IMR-90 (cell line): Measurements from ENCODE around the gene RAD51B. TPM values are rescaled to one million over a fixed set of nuclear protein-coding genes. Genes with fewer than 3 reads are reported as not detected.

Experiments used
- ATAC-seq: fragments of 200-7000 bp; cut with Tn5 transposase; 2 replicates; pipeline ENCODE4 v1.9.1; 2020; ENCODE audit warnings: low read depth, mild to moderate bottlenecking, moderate library complexity
- BruUV-seq: library from RNA; stranded (reverse); fragments of 400-500 nt; replicated peaks from 2 replicates; lab custom pipeline; 2021; lab: Mats Ljungman, UMichigan
- CTCF ChIA-PET: fragments of 300-600 bp; formaldehyde crosslinking; extraction: SDS; loops from one replicate; lab custom pipeline; 2021; ENCODE audit warnings: antibody characterized with exemption; lab: Yijun Ruan, JAX
- POLR2A ChIA-PET: fragments of 300-600 bp; sonication (Branson Sonifier 250); formaldehyde crosslinking; loops from one replicate; lab custom pipeline; 2022; ENCODE audit warnings: antibody characterized with exemption; ENCODE audit not compliant: unreplicated experiment; lab: Charles Lee
- DNase-seq: peaks from one replicate; pipeline ENCODE4 v3.0.0; 2013
- H2AFZ ChIP-seq: replicated peaks from 2 replicates; pipeline ENCODE3; 2013; ENCODE audit warnings: low read length, mild to moderate bottlenecking; ENCODE audit not compliant: poor library complexity
- H2AK5ac ChIP-seq: 2 replicates; pipeline ENCODE4 v1.6.1; 2013; ENCODE audit warnings: low read depth, low read length, inconsistent platforms
- H2AK9ac ChIP-seq: replicated peaks from 2 replicates; pipeline ENCODE3; 2013; ENCODE audit warnings: mild to moderate bottlenecking, low read depth, low read length, moderate library complexity; ENCODE audit not compliant: poor library complexity
- H2BK120ac ChIP-seq: 2 replicates; pipeline ENCODE4 v1.6.1; 2013; ENCODE audit warnings: low read depth, low read length, inconsistent platforms
- H2BK15ac ChIP-seq: 3 replicates; pipeline ENCODE4 v1.6.1; 2013; ENCODE audit warnings: low read depth, low read length, inconsistent platforms
- H2BK20ac ChIP-seq: 2 replicates; pipeline ENCODE4 v1.6.1; 2013; ENCODE audit warnings: low read depth, mild to moderate bottlenecking, inconsistent platforms, low read length, moderate library complexity
- H2BK5ac ChIP-seq: 2 replicates; pipeline ENCODE4 v1.6.1; 2013; ENCODE audit warnings: mild to moderate bottlenecking, low read depth, low read length, inconsistent platforms; ENCODE audit not compliant: poor library complexity, severe bottlenecking
- H3K14ac ChIP-seq: replicated peaks from 2 replicates; pipeline ENCODE4 v1.6.1; 2013; ENCODE audit warnings: low read depth, low read length, inconsistent platforms
- H3K18ac ChIP-seq: 2 replicates; pipeline ENCODE4 v1.6.1; 2013; ENCODE audit warnings: low read depth, low read length, control low read depth
- H3K23ac ChIP-seq: 2 replicates; pipeline ENCODE4 v1.6.1; 2013; ENCODE audit warnings: low read depth, low read length, inconsistent platforms
- H3K27ac ChIP-seq: 2 replicates; pipeline ENCODE4 v1.5.1; 2013; ENCODE audit warnings: mild to moderate bottlenecking, control low read depth, low read length; ENCODE audit not compliant: insufficient read depth
- H3K27me3 ChIP-seq: 2 replicates; pipeline ENCODE4 v1.6.1; 2013; ENCODE audit warnings: low read length; ENCODE audit not compliant: control insufficient read depth, insufficient read depth
- H3K36me3 ChIP-seq: 2 replicates; pipeline ENCODE4 v1.6.1; 2013; ENCODE audit warnings: low read length, mixed read lengths; ENCODE audit not compliant: control insufficient read depth, insufficient read depth
- H3K4ac ChIP-seq: 2 replicates; pipeline ENCODE4 v1.6.1; 2013; ENCODE audit warnings: low read depth, low read length, inconsistent platforms
- H3K4me1 ChIP-seq: 2 replicates; pipeline ENCODE4 v1.6.1; 2013; ENCODE audit warnings: low read length, mixed read lengths; ENCODE audit not compliant: control insufficient read depth, insufficient read depth
- H3K4me2 ChIP-seq: 2 replicates; pipeline ENCODE4 v1.6.1; 2013; ENCODE audit warnings: low read depth, mild to moderate bottlenecking, control low read depth, low read length, moderate library complexity
- H3K4me3 ChIP-seq: 2 replicates; pipeline ENCODE4 v1.5.1; 2013; ENCODE audit warnings: low read depth, mild to moderate bottlenecking, control low read depth, low read length, moderate library complexity; ENCODE audit not compliant: insufficient read depth
- H3K56ac ChIP-seq: 2 replicates; pipeline ENCODE4 v1.6.1; 2013; ENCODE audit warnings: low read length, inconsistent platforms; ENCODE audit not compliant: insufficient read depth; ENCODE audit errors: extremely low read depth
- H3K79me1 ChIP-seq, 2 experiments: 2 replicates each; pipeline ENCODE4 v1.6.1; 2013; ENCODE audit warnings: low read length in 2 of 2, inconsistent platforms in 1 of 2, low read depth in 1 of 2
- H3K9ac ChIP-seq: 2 replicates; pipeline ENCODE4 v1.6.1; 2013; ENCODE audit warnings: low read depth, low read length, control low read depth
- H3K9me1 ChIP-seq: 2 replicates; pipeline ENCODE4 v1.6.1; 2013; ENCODE audit warnings: low read length, inconsistent platforms; ENCODE audit not compliant: insufficient read depth
- H3K9me3 ChIP-seq: 2 replicates; pipeline ENCODE4 v1.6.1; 2013; ENCODE audit warnings: low read length; ENCODE audit not compliant: control insufficient read depth, insufficient read depth
- H4K20me1 ChIP-seq: 2 replicates; pipeline ENCODE4 v1.6.1; 2013; ENCODE audit warnings: low read length, inconsistent platforms; ENCODE audit not compliant: insufficient read depth
- H4K5ac ChIP-seq: 2 replicates; pipeline ENCODE4 v1.6.1; 2013; ENCODE audit warnings: mild to moderate bottlenecking, low read depth, low read length, control low read depth
- H4K8ac ChIP-seq, 2 experiments: 2 replicates each; pipeline ENCODE4 v1.6.1; 2013; ENCODE audit warnings: low read depth in 2 of 2, low read length in 2 of 2, control low read depth in 1 of 2, inconsistent platforms in 1 of 2
- H4K91ac ChIP-seq: 2 replicates; pipeline ENCODE4 v1.6.1; 2013; ENCODE audit warnings: low read depth, low read length, inconsistent platforms; ENCODE audit not compliant: insufficient read depth
- BHLHE40 ChIP-seq: fragments of 150-350 bp; IDR thresholded peaks from 2 replicates; pipeline ENCODE4 v1.6.1; 2016; ENCODE audit warnings: mild to moderate bottlenecking, low read depth, low read length
- CHD1 ChIP-seq: IDR thresholded peaks from 2 replicates; pipeline ENCODE4 v1.6.1; 2012; ENCODE audit warnings: low read depth, low read length, improper control_type of control experiment
- FOS ChIP-seq: fragments of 150-350 bp; IDR thresholded peaks from 2 replicates; pipeline ENCODE4 v1.6.1; 2016; ENCODE audit warnings: low read depth, low read length
- MAFK ChIP-seq: IDR thresholded peaks from 2 replicates; pipeline ENCODE4 v1.6.1; 2012; ENCODE audit warnings: low read depth, low read length, improper control_type of control experiment
- POLR2A ChIP-seq: IDR thresholded peaks from 2 replicates; pipeline ENCODE4 v1.6.1; 2012; ENCODE audit warnings: mild to moderate bottlenecking, low read depth, low read length
- RCOR1 ChIP-seq: IDR thresholded peaks from 2 replicates; pipeline ENCODE4 v1.6.1; 2012; ENCODE audit warnings: mild to moderate bottlenecking, low read length, improper control_type of control experiment; ENCODE audit not compliant: insufficient replicate concordance
- RFX5 ChIP-seq: IDR thresholded peaks from 2 replicates; pipeline ENCODE4 v1.8.0; 2012; ENCODE audit warnings: low read depth, mild to moderate bottlenecking, low read length, moderate library complexity
- SMC3 ChIP-seq: fragments of 150-350 bp; IDR thresholded peaks from 2 replicates; pipeline ENCODE4 v1.6.1; 2016; ENCODE audit warnings: low read depth, mild to moderate bottlenecking, antibody characterized with exemption, low read length, moderate library complexity
- WGBS, 2 experiments: methylation state at CpG; one replicate each; pipeline versions ENCODE4 v1.1.5 to v1.1.7; 2013; ENCODE audit warnings: missing lambda C conversion rate in 2 of 2; ENCODE audit not compliant: insufficient read length in 1 of 2; ENCODE audit errors: extremely low coverage in 2 of 2; 5-methylcytosine and 5-hydroxymethylcytosine counted together
- dilution Hi-C: fragments of 300-500 bp; cut with HindIII; formaldehyde crosslinking; loops from one replicate; pipeline ENCODE4 v1.14.3; 2018; ENCODE audit warnings: low sequenced_read_pairs; ENCODE audit not compliant: unreplicated experiment
- in situ Hi-C: fragments of 300-500 bp; cut with MboI; formaldehyde crosslinking; loops from 3 replicates; pipeline ENCODE4 v1.14.3; 2019; ENCODE audit warnings: low sequenced_read_pairs, inconsistent platforms, mixed read lengths
- intact Hi-C: fragments of 100-400 bp; cut with micrococcal nuclease; formaldehyde crosslinking; loops from 2 replicates; pipeline ENCODE4 v1.10.0; 2022
- polyA plus RNA-seq, 3 experiments: library from polyadenylated mRNA; depleted of rRNA; stranded (reverse); fragments of >200 nt; gene quantifications; 2 replicates each; pipeline ENCODE4 v1.2.3, GENCODE V29; 2012; ENCODE audit warnings: low replicate concordance in 1 of 3
- total RNA-seq: library from RNA; depleted of rRNA; stranded (reverse); fragments of >200 nt; gene quantifications from 2 replicates; pipeline ENCODE4 v1.2.3, GENCODE V29; 2012
- TF ChIP-seq, protein P1 (sequence below): fragments of 150-350 bp; IDR thresholded peaks from 2 replicates; pipeline ENCODE4 v1.6.1; 2016; ENCODE audit warnings: low read depth, mild to moderate bottlenecking, low read length, moderate library complexity, borderline replicate concordance
- TF ChIP-seq, protein P2 (sequence below): fragments of 150-350 bp; IDR thresholded peaks from 2 replicates; pipeline ENCODE4 v1.6.1; 2017; ENCODE audit warnings: mild to moderate bottlenecking, antibody characterized with exemption, low read length, low read depth
- TF ChIP-seq, protein P3 (sequence below): conservative IDR thresholded peaks from 2 replicates; pipeline ENCODE4 v1.5.1; 2012; ENCODE audit warnings: mild to moderate bottlenecking, low read depth, low read length, improper control_type of control experiment

RAD51B gene
- total and polyA plus RNA-seq, 2 of the 4 experiments (the other 2 are of a cell fraction) = 5.1 to 18.8 TPM

DNA sequence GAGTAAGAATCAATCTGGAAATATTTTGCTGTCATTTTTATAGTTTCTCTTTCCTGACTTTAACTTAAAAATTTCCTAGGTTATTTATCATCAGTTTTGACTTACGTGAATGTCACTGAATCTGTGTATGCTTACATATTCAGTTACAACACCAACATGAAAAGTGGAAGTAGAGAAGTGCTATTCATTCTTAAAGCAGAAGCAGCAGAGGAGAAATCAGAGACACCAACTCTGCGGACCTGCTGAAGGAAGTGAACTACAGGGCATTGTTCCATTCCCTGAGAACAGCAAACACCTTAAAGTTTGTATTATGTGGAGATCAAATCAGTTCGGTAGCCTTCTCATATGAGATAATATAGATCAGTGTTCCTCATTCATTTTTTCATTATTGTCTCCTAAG lies 34.1 kb downstream of the RAD51B start:
- WGBS, 2 experiments = no CpG with 5 or more reads among the region's 3 CpGs
- Histone ChIP-seq H2BK5ac (no peak overlapping the region), H3K23ac (no peak overlapping the region), H3K14ac (no peak overlapping the region), H3K27me3 (no peaks in the 10 kb centered on the region), H4K8ac (no peak overlapping the region), H3K79me1 (peaks cover 0 to 5% of the 10 kb centered on the region in 2 experiments; a peak in 1 of 4 replicates), H3K9me3 (no peaks in the 10 kb centered on the region), H3K4ac (no peak overlapping the region), H3K4me2 (no peak overlapping the region), H2BK20ac (no peak overlapping the region), H3K56ac (no peak overlapping the region), H4K20me1 (no peaks in the 10 kb centered on the region; the same call in 1 of the 2 replicates), H2BK120ac (no peak overlapping the region), H3K9me1 (no peaks in the 10 kb centered on the region), H3K18ac (no peak overlapping the region), H4K91ac (no peak overlapping the region), H3K27ac (no peak overlapping the region), H2AK5ac (no peak overlapping the region), H4K5ac (no peak overlapping the region), H2AK9ac (no peak overlapping the region), H3K4me1 (no peaks in the 10 kb centered on the region), H2AFZ (no peak overlapping the region), H3K4me3 (no peak overlapping the region), H3K9ac (no peak overlapping the region), H3K36me3 (no peaks in the 10 kb centered on the region), H2BK15ac (no peak overlapping the region)
- intact Hi-C loops (no loop called here), in situ Hi-C loops (no loop called here), dilution Hi-C loops (no loop called here)
- TF ChIP-seq, protein P1, sequence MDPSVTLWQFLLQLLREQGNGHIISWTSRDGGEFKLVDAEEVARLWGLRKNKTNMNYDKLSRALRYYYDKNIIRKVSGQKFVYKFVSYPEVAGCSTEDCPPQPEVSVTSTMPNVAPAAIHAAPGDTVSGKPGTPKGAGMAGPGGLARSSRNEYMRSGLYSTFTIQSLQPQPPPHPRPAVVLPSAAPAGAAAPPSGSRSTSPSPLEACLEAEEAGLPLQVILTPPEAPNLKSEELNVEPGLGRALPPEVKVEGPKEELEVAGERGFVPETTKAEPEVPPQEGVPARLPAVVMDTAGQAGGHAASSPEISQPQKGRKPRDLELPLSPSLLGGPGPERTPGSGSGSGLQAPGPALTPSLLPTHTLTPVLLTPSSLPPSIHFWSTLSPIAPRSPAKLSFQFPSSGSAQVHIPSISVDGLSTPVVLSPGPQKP = no peak
- TF ChIP-seq SMC3 = no peak
- no peak for TF ChIP-seq MAFK
- TF ChIP-seq, protein P2, sequence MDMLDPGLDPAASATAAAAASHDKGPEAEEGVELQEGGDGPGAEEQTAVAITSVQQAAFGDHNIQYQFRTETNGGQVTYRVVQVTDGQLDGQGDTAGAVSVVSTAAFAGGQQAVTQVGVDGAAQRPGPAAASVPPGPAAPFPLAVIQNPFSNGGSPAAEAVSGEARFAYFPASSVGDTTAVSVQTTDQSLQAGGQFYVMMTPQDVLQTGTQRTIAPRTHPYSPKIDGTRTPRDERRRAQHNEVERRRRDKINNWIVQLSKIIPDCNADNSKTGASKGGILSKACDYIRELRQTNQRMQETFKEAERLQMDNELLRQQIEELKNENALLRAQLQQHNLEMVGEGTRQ = no peak
- no peak for TF ChIP-seq BHLHE40
- TF ChIP-seq, protein P3, sequence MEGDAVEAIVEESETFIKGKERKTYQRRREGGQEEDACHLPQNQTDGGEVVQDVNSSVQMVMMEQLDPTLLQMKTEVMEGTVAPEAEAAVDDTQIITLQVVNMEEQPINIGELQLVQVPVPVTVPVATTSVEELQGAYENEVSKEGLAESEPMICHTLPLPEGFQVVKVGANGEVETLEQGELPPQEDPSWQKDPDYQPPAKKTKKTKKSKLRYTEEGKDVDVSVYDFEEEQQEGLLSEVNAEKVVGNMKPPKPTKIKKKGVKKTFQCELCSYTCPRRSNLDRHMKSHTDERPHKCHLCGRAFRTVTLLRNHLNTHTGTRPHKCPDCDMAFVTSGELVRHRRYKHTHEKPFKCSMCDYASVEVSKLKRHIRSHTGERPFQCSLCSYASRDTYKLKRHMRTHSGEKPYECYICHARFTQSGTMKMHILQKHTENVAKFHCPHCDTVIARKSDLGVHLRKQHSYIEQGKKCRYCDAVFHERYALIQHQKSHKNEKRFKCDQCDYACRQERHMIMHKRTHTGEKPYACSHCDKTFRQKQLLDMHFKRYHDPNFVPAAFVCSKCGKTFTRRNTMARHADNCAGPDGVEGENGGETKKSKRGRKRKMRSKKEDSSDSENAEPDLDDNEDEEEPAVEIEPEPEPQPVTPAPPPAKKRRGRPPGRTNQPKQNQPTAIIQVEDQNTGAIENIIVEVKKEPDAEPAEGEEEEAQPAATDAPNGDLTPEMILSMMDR = no peak
- no peak for TF ChIP-seq RFX5
- TF ChIP-seq RCOR1 = no peak
- TF ChIP-seq FOS = no peak
- TF ChIP-seq CHD1 = no peak
- no peak for TF ChIP-seq POLR2A
- POLR2A ChIA-PET = no interaction called here
- CTCF ChIA-PET = no interaction called here
- ATAC-seq (no peak), DNase-seq (no peak)
- BruUV-seq = no TSS peak
